Esophagus muscularis mucosa (tissue), 4 donors: ENCODE results near the gene AP1B1. TPM values are rescaled to one million over a fixed set of nuclear protein-coding genes. Genes with fewer than 3 reads are reported as not detected.

Experiments used
- DNase-seq: peaks from one replicate; pipeline ENCODE4 v3.0.0-alpha.2; 2017; ENCODE audit errors: extremely low spot score
- H3K27ac ChIP-seq, 4 donors: fragments of 200-600 bp; sonication (generic); replicated peaks in 1 of 4; 1 replicate in 3 of 4; 2 replicates in 1 of 4; pipeline ENCODE4 v1.5.1; 2016 to 2019; ENCODE audit warnings: mild to moderate bottlenecking in 1 of 4
- H3K27me3 ChIP-seq, 4 donors: fragments of 200-600 bp; sonication (generic); one replicate each; pipeline versions ENCODE4 v1.5.1 to v1.6.0; 2016 to 2019
- H3K36me3 ChIP-seq, 4 donors: fragments of 200-600 bp; sonication (generic); one replicate each; pipeline ENCODE4 v1.5.1; 2016 to 2019
- H3K4me1 ChIP-seq, 4 donors: fragments of 200-600 bp; sonication (generic); one replicate each; pipeline ENCODE4 v1.5.1; 2016 to 2019
- H3K4me3 ChIP-seq, 4 donors: fragments of 200-600 bp; sonication (generic); 1 replicate in 2 of 4; 2 replicates in 2 of 4; pipeline ENCODE4 v1.5.1; 2016 to 2019; ENCODE audit warnings: mild to moderate bottlenecking in 4 of 4, moderate library complexity in 1 of 4
- H3K9me3 ChIP-seq, 4 donors: fragments of 200-600 bp; sonication (generic); 1 replicate in 3 of 4; 2 replicates in 1 of 4; pipeline ENCODE4 v1.5.1; 2016 to 2019
- EP300 ChIP-seq: sonication (generic); formaldehyde crosslinking; IDR thresholded peaks from one replicate; pipeline ENCODE4 v1.6.1; 2017; ENCODE audit warnings: antibody characterized with exemption
- POLR2A ChIP-seq: fragments of 450-650 bp; IDR thresholded peaks from one replicate; pipeline ENCODE4 v1.6.1; 2017; ENCODE audit warnings: antibody characterized with exemption, moderate library complexity, mild to moderate bottlenecking, low read depth
- POLR2AphosphoS5 ChIP-seq, 2 donors: sonication (generic); formaldehyde crosslinking; IDR thresholded peaks; one replicate each; pipeline ENCODE4 v1.6.1; 2017; ENCODE audit warnings: antibody characterized with exemption in 2 of 2
- WGBS: methylation state at CpG from one replicate; pipeline ENCODE4 v1.1.5; 2018; 5-methylcytosine and 5-hydroxymethylcytosine counted together
- intact Hi-C: fragments of 100-400 bp; cut with DNase I; formaldehyde crosslinking; loops from one replicate; pipeline ENCODE4 v1.15.1; 2023
- small RNA-seq, 3 donors: library from RNA; depleted of rRNA; stranded (forward); fragments of <200 nt; gene quantifications; one replicate each; pipeline ENCODE3, GENCODE V24; 2016
- total RNA-seq, 4 donors: library from RNA; depleted of rRNA; stranded (reverse); fragments of >200 nt; gene quantifications; one replicate each; pipeline versions ENCODE4 v1.1.0 to v1.2.1, GENCODE V29; 2016
- TF ChIP-seq, protein P1 (sequence below), 3 experiments: fragments of 200-600 bp in 2 of 3; fragments of 450-650 bp in 1 of 3; sonication (generic) in 2 of 3; IDR thresholded peaks; one replicate each; pipeline ENCODE4 v1.5.1; 2017 to 2019; ENCODE audit warnings: antibody characterized with exemption in 3 of 3, mild to moderate bottlenecking in 2 of 3, moderate library complexity in 1 of 3

AP1B1 gene
- total RNA-seq, 4 donors from 2014 or later, result 55.6 to 72.2 (median 57.4) TPM

DNA sequence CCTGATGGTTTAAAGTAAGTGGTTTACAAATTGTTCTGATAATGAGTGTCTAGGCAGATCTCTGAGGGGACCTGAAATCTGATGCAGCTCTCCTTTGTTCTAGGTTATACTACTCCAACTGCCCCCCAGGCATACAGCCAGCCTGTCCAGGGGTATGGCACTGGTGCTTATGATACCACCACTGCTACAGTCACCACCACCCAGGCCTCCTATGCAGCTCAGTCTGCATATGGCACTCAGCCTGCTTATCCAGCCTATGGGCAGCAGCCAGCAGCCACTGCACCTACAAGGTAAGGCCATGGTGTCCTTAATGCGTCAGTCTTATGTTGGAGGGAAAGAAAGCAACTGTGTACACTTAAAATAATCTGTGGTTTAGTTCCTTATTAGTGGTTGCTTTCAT lies 110.4 kb downstream of the AP1B1 start:
- peaks cover 23 to 58% (median 47%) of the 10 kb centered on the region in 4 donors for H3K4me1 ChIP-seq
- TF ChIP-seq EP300 (no peak), POLR2A (no peak), POLR2AphosphoS5 (IDR thresholded peaks at IDR 0.05) (no peak)
- TF ChIP-seq, protein P1, sequence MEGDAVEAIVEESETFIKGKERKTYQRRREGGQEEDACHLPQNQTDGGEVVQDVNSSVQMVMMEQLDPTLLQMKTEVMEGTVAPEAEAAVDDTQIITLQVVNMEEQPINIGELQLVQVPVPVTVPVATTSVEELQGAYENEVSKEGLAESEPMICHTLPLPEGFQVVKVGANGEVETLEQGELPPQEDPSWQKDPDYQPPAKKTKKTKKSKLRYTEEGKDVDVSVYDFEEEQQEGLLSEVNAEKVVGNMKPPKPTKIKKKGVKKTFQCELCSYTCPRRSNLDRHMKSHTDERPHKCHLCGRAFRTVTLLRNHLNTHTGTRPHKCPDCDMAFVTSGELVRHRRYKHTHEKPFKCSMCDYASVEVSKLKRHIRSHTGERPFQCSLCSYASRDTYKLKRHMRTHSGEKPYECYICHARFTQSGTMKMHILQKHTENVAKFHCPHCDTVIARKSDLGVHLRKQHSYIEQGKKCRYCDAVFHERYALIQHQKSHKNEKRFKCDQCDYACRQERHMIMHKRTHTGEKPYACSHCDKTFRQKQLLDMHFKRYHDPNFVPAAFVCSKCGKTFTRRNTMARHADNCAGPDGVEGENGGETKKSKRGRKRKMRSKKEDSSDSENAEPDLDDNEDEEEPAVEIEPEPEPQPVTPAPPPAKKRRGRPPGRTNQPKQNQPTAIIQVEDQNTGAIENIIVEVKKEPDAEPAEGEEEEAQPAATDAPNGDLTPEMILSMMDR (IDR thresholded peaks at IDR 0.05), result no peak
- intact Hi-C loops, result no loop called here
- no peak overlapping the region for H3K27ac ChIP-seq
- DNase-seq, result no peak
- WGBS, result 100% methylated on average over 1 of the region's 1 CpG
- H3K36me3 ChIP-seq, result peaks cover 63 to 100% (median 94%) of the 10 kb centered on the region in 4 donors
- H3K4me3 ChIP-seq, result no peak overlapping the region
- no peaks in the 10 kb centered on the region for H3K27me3 ChIP-seq
- no peaks in the 10 kb centered on the region for H3K9me3 ChIP-seq

Small RNA genes within 50 kb of the gene (small RNA-seq; reads per million reads assigned to genes)
- 0 reads per million in 3 donors for gene AC000041.1
- gene MIR3653, result 0 reads per million in 3 donors

Other genes with a start within 250 kb of the AP1B1 start
- 1 to 10 TPM in 2 of 4 donors, under 1 TPM in 2; 0.65 to 4.0 (median 0.93) TPM for gene EMID1, start 182.7 kb downstream of the AP1B1 start, total RNA-seq
- 10 to 100 TPM; 12.6 to 23.5 (median 20.7) TPM for gene RHBDD3, start 120.6 kb downstream of the AP1B1 start, total RNA-seq
- gene EWSR1, start 120.3 kb downstream of the AP1B1 start, total RNA-seq, result 100 to 1,000 TPM; 183 to 203 (median 198) TPM
- gene GAS2L1, start 81.9 kb downstream of the AP1B1 start, total RNA-seq, result 10 to 100 TPM; 25.8 to 63.9 (median 38.8) TPM
- 1 to 10 TPM in 1 of 4 donors, under 1 TPM in 2, not detected in 1; 0.50 to 1.6 (median 0.84) TPM for gene RASL10A, start 72.9 kb downstream of the AP1B1 start, total RNA-seq
- gene RFPL1, start 50.0 kb upstream of the AP1B1 start, total RNA-seq, result not detected
- 1 to 10 TPM; 1.2 to 2.7 (median 2.0) TPM for gene NEFH, start 91.6 kb upstream of the AP1B1 start, total RNA-seq
- gene THOC5, start 165.2 kb upstream of the AP1B1 start, total RNA-seq, result 10 to 100 TPM; 38.6 to 56.1 (median 48.6) TPM
- gene NIPSNAP1, start 192.5 kb upstream of the AP1B1 start, total RNA-seq, result 10 to 100 TPM in 2 of 4 donors, 1 to 10 TPM in 2; 5.6 to 17.7 (median 10.8) TPM
- 10 to 100 TPM; 34.5 to 47.3 (median 42.0) TPM for gene NF2, start 215.1 kb upstream of the AP1B1 start, total RNA-seq